Upper lobe of left lung (tissue), 6 donors: ENCODE data around the gene LIMK2. TPM values are rescaled to one million over a fixed set of nuclear protein-coding genes. Genes with fewer than 3 reads are reported as not detected.

Experiments
- ATAC-seq, 2 donors: fragments of 200-7000 bp; cut with Tn5 transposase; one replicate each; pipeline ENCODE4 v1.9.1; 2022; ENCODE audit warnings: mild to moderate bottlenecking in 2 of 2, moderate library complexity in 2 of 2; ENCODE audit not compliant: low FRiP score in 2 of 2
- DNase-seq, 2 donors: peaks; one replicate each; pipeline ENCODE4 v3.0.0-alpha.2; 2019 to 2020
- H3K27ac ChIP-seq, 4 donors: fragments of 200-600 bp; sonication (generic); one replicate each; pipeline ENCODE4 v1.5.1; 2016 to 2019
- H3K27me3 ChIP-seq, 4 donors: fragments of 200-600 bp; sonication (generic); one replicate each; pipeline ENCODE4 v1.5.1; 2017 to 2019
- H3K36me3 ChIP-seq, 4 donors: fragments of 200-600 bp; sonication (generic); one replicate each; pipeline ENCODE4 v1.5.1; 2016 to 2019
- H3K4me1 ChIP-seq, 4 donors: fragments of 200-600 bp; sonication (generic); one replicate each; pipeline ENCODE4 v1.5.1; 2018 to 2019
- H3K4me3 ChIP-seq, 4 donors: fragments of 200-600 bp; sonication (generic); one replicate each; pipeline ENCODE4 v1.5.1; 2017 to 2019; ENCODE audit warnings: mild to moderate bottlenecking in 2 of 4, moderate library complexity in 1 of 4
- H3K9me3 ChIP-seq, 4 donors: fragments of 200-600 bp; sonication (generic); one replicate each; pipeline ENCODE4 v1.5.1; 2018 to 2019
- EP300 ChIP-seq, 4 donors: sonication (generic); formaldehyde crosslinking; IDR thresholded peaks; one replicate each; pipeline ENCODE4 v1.5.1; 2017; ENCODE audit warnings: antibody characterized with exemption in 4 of 4, control low read depth in 2 of 4
- POLR2A ChIP-seq, 4 donors: fragments of 450-650 bp; IDR thresholded peaks; one replicate each; pipeline ENCODE4 v1.5.1; 2016 to 2017; ENCODE audit warnings: antibody characterized with exemption in 4 of 4, mild to moderate bottlenecking in 2 of 4
- POLR2AphosphoS5 ChIP-seq, 2 donors: sonication (generic); formaldehyde crosslinking; IDR thresholded peaks; one replicate each; pipeline ENCODE4 v1.5.1; 2017; ENCODE audit warnings: antibody characterized with exemption in 2 of 2
- WGBS, 2 donors: methylation state at CpG; one replicate each; pipeline ENCODE4 v1.1.5; 2017 to 2018; 5-methylcytosine and 5-hydroxymethylcytosine counted together
- total RNA-seq, 6 donors: library from RNA; depleted of rRNA in 4 of 6; stranded (reverse); fragments of >200 nt in 4 of 6; gene quantifications; one replicate each; pipeline versions ENCODE4 v1.1.0 to v1.2.1, GENCODE V29; 2016 to 2021
- TF ChIP-seq, protein P1 (sequence below), 6 experiments: fragments of 450-650 bp in 4 of 6; fragments of 200-600 bp in 2 of 6; sonication (generic) in 2 of 6; IDR thresholded peaks; one replicate each; pipeline ENCODE4 v1.5.1; 2016 to 2019; ENCODE audit warnings: antibody characterized with exemption in 6 of 6
- donor health status: DM: no; HTN: no; CAD: no; lungs with moderate emphysema.
- donor health status: DM: no; HTN: yes; CAD: no; lungs with severe emphysema.

The LIMK2 gene
- total RNA-seq, 6 donors from 2014 or later = 44.5 to 141 (median 75.8) TPM

DNA sequence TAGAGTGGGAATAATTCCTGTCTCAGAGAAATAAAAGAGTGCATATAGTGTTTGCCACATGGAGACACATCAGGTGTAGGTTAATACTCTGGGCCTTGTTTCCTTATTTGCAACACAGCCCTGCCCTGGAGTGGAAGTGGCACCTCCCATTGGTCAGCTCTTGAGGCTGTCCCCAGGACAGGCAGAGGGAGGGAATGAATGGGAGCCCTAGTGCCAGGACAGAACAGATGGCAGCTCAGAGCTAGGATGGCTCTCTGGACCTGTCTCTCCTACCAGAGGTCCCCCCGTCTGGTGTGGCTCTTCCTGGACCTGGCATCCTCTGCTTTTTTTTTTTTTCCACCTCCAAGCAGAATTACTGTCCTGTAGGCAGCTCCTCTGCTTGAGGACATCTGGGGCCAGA lies 35.6 kb downstream of the LIMK2 start:
- ATAC-seq (peak in 1 of 2 donors; percentile 3), DNase-seq (peak in 1 of 2 donors; percentile 53)
- Histone ChIP-seq H3K36me3 (no peaks in the 10 kb centered on the region), H3K4me1 (peaks cover 32 to 53% (median 36%) of the 10 kb centered on the region in 4 donors), H3K27ac (peak overlapping the region in 2 of 4 donors; percentile 48 to 76), H3K4me3 (peak overlapping the region in 3 of 4 donors; percentile 38 to 56 (median 53)), H3K27me3 (no peaks in the 10 kb centered on the region), H3K9me3 (no peaks in the 10 kb centered on the region)
- TF ChIP-seq POLR2AphosphoS5 (IDR thresholded peaks at IDR 0.05) (no peak), EP300 (IDR thresholded peaks at IDR 0.05) (no peak), POLR2A (IDR thresholded peaks at IDR 0.05) (no peak)
- TF ChIP-seq, protein P1, sequence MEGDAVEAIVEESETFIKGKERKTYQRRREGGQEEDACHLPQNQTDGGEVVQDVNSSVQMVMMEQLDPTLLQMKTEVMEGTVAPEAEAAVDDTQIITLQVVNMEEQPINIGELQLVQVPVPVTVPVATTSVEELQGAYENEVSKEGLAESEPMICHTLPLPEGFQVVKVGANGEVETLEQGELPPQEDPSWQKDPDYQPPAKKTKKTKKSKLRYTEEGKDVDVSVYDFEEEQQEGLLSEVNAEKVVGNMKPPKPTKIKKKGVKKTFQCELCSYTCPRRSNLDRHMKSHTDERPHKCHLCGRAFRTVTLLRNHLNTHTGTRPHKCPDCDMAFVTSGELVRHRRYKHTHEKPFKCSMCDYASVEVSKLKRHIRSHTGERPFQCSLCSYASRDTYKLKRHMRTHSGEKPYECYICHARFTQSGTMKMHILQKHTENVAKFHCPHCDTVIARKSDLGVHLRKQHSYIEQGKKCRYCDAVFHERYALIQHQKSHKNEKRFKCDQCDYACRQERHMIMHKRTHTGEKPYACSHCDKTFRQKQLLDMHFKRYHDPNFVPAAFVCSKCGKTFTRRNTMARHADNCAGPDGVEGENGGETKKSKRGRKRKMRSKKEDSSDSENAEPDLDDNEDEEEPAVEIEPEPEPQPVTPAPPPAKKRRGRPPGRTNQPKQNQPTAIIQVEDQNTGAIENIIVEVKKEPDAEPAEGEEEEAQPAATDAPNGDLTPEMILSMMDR (IDR thresholded peaks at IDR 0.05) = no peak
- 21 to 50% methylated on average over 1 of the region's 1 CpG for whole genome bisulfite sequencing, 2 donors

DNA sequence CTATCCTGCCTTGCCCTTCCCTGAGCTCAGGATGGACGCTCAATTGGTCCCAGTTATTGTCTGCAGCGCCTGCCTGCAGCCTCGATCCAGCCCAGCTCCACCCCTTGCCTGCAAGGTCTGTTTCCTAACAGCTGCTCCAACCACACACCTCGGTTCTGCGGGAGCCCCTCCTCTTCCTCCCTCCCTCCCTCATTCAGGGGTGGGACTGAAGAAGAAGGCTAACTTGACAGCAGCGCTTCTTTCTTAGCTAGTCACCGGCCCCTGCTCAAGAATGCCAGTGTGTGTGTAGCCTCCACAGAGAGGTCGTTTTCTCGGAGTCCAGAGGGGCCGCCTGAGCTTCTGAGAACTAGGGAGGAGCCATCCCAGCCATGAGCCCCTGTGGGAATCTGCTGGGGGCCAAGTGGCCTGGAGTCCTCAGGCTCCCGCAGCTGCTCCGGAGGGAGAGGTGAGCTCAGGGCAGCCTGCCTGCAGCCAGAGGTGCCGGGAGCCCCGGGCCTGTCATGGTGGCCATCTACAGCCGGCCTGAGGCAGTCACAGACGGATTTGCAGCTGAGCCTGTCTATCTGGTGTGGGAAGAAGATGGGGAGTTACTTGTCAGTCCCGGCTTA lies 36.1 kb downstream of the LIMK2 start:
- peak; percentile 95 for ATAC-seq
- peak overlapping the region; percentile 32 to 76 (median 75) for H3K27ac ChIP-seq
- DNase-seq = peak; percentile 62 to 92
- TF ChIP-seq POLR2A (IDR thresholded peaks at IDR 0.05) (peak in 3 of 4 donors; percentile 16 to 64 (median 54)), POLR2AphosphoS5 (IDR thresholded peaks at IDR 0.05) (peak in 1 of 2 donors; percentile 68), EP300 (IDR thresholded peaks at IDR 0.05) (no peak)
- TF ChIP-seq, protein P1 (IDR thresholded peaks at IDR 0.05) = peak in 1 of 6 experiments; percentile 7
- peaks cover 36 to 57% (median 39%) of the 10 kb centered on the region in 4 donors for H3K4me1 ChIP-seq
- no peaks in the 10 kb centered on the region for H3K9me3 ChIP-seq
- no peaks in the 10 kb centered on the region for H3K27me3 ChIP-seq
- WGBS, 2 donors = 0 to 32% methylated on average over 7 to 17 of the region's 17 CpGs
- H3K36me3 ChIP-seq = no peaks in the 10 kb centered on the region
- peak overlapping the region; percentile 1 to 56 (median 46) for H3K4me3 ChIP-seq

GRCh38 chr22:31248965-31249958 lies 37.2 kb downstream of the LIMK2 start:
- ATAC-seq (peak in 1 of 2 donors; percentile 16), DNase-seq (peak in 1 of 2 donors; percentile 74)
- Histone ChIP-seq H3K27ac (peak overlapping the region; percentile 32 to 76 (median 75)), H3K4me1 (peaks cover 39 to 67% (median 49%) of the 10 kb centered on the region in 4 donors), H3K9me3 (no peaks in the 10 kb centered on the region), H3K27me3 (no peaks in the 10 kb centered on the region), H3K36me3 (peaks cover 0 to under 1% (median 0%) of the 10 kb centered on the region in 4 donors), H3K4me3 (peak overlapping the region in 3 of 4 donors; percentile 38 to 56 (median 53))
- TF ChIP-seq, protein P1 (IDR thresholded peaks at IDR 0.05) = no peak
- TF ChIP-seq POLR2AphosphoS5 (IDR thresholded peaks at IDR 0.05) = no peak
- no peak for TF ChIP-seq EP300 (IDR thresholded peaks at IDR 0.05)
- TF ChIP-seq POLR2A (IDR thresholded peaks at IDR 0.05) = no peak
- 57 to 59% methylated on average over 7 to 9 of the region's 9 CpGs for WGBS, 2 donors

DNA sequence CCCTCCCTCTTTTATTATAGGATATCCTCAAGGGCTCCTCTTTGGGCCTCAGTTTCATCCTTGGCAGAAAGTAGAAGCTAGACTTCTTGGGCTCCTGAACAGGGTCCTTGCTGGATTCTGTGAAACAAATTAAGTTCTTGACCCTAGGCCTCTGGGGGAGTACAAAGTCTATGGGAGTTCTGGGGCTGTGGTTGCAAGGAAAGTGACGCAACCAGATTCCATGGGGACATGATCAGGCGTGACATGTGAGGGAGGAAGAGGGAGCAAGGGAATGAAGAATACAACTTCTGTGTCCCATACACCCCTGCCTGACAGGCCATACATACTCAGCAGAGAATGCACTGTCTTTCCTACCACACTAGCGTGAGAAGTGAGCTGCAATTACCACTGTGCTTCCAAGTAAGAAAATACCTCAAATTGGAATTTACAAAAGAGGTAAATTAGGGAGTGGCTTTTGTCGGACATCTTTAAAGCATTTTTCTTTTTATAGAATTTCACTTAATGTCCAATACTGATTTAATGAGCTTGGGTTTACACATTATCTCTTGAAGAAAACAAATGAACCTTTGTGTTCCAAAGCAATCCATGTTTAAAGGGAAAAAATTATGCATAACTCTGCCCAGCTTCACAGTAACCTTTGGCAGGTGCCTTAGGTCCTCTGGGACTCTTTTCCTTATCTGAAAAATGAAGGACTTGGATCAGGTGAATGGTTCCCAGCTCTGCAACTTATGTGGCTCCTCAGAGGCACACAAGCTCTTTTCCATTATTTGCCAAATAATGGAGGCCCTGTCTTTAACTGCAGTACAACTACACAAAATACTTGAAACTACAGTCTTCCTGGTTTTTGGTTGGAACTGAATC lies 38.9 kb downstream of the LIMK2 start:
- DNase-seq = no peak
- peak overlapping the region; percentile 32 to 76 (median 75) for H3K27ac ChIP-seq
- H3K4me3 ChIP-seq = no peak overlapping the region
- 58 to 75% methylated on average over 4 of the region's 4 CpGs for WGBS, 2 donors
- H3K27me3 ChIP-seq = no peaks in the 10 kb centered on the region
- ATAC-seq = no peak
- peaks cover 43 to 82% (median 60%) of the 10 kb centered on the region in 4 donors for H3K4me1 ChIP-seq
- peaks cover 0 to 4% (median 0%) of the 10 kb centered on the region in 4 donors for H3K36me3 ChIP-seq
- H3K9me3 ChIP-seq = no peaks in the 10 kb centered on the region
- TF ChIP-seq EP300 (IDR thresholded peaks at IDR 0.05) (no peak), POLR2A (IDR thresholded peaks at IDR 0.05) (no peak), POLR2AphosphoS5 (IDR thresholded peaks at IDR 0.05) (no peak)
- TF ChIP-seq, protein P1 (IDR thresholded peaks at IDR 0.05) = no peak
